Measurements from ENCODE around the gene DTD1.
"Not testable (repeated sequence)": the region's sequence is repeated elsewhere in the genome, so short reads cannot be mapped to it uniquely, and the experiment has no call there.

DTD1 gene

GRCh38 chr20:18742841-18743240, 155.0 kb downstream of the DTD1 start:
- DNase-seq (ENCODE audit: low spot score), result no peak

GRCh38 chr20:18743665-18744440, 156.0 kb downstream of the DTD1 start:
- DNase-seq (ENCODE audit: low spot score), result no peak

- DNase-seq (ENCODE audit: low spot score), result no peak
Observed at GRCh38 chr20:18747090-18747489, 159.2 kb downstream of the DTD1 start.

- peak; percentile 28 for DNase-seq (ENCODE audit: low spot score)
Observed at GRCh38 chr20:18748987-18749386, 161.1 kb downstream of the DTD1 start.

GRCh38 chr20:18749528-18749927, 161.7 kb downstream of the DTD1 start:
- DNase-seq (ENCODE audit: low spot score), result no peak

GRCh38 chr20:18750735-18751134, 162.9 kb downstream of the DTD1 start:
- DNase-seq (ENCODE audit: low spot score), result peak; percentile 24

GRCh38 chr20:18754030-18754652, 166.3 kb downstream of the DTD1 start:
- no peak for DNase-seq (ENCODE audit: low spot score)

- DNase-seq (ENCODE audit: low spot score), result no peak
Observed at GRCh38 chr20:18754653-18755045, 166.8 kb downstream of the DTD1 start.

GRCh38 chr20:18760852-18761251, 173.0 kb downstream of the DTD1 start:
- not testable (repeated sequence) for DNase-seq (ENCODE audit: low spot score)

GRCh38 chr20:18767676-18768075, 179.8 kb downstream of the DTD1 start:
- DNase-seq (ENCODE audit: low spot score), result no peak

- DNase-seq (ENCODE audit: low spot score), result no peak
Observed at GRCh38 chr20:18773566-18773965, 185.7 kb downstream of the DTD1 start.

GRCh38 chr20:18774207-18774606, 186.4 kb downstream of the DTD1 start:
- no peak for DNase-seq (ENCODE audit: low spot score)

GRCh38 chr20:18775633-18776032, 187.8 kb downstream of the DTD1 start:
- DNase-seq (ENCODE audit: low spot score), result no peak

- DNase-seq (ENCODE audit: low spot score), result no peak
Observed at GRCh38 chr20:18778690-18779392, 191.0 kb downstream of the DTD1 start.

GRCh38 chr20:18780385-18781130, 192.7 kb downstream of the DTD1 start:
- DNase-seq (ENCODE audit: low spot score), result no peak

GRCh38 chr20:18781509-18781908, 193.7 kb downstream of the DTD1 start:
- DNase-seq (ENCODE audit: low spot score), result no peak

GRCh38 chr20:18783385-18783959, 195.6 kb downstream of the DTD1 start:
- DNase-seq (ENCODE audit: low spot score), result no peak

- DNase-seq (ENCODE audit: low spot score), result not testable (repeated sequence)
Observed at GRCh38 chr20:18787046-18787445, 199.2 kb downstream of the DTD1 start.

- DNase-seq (ENCODE audit: low spot score), result no peak
Observed at GRCh38 chr20:18788021-18788420, 200.2 kb downstream of the DTD1 start.

- DNase-seq (ENCODE audit: low spot score), result no peak
Observed at GRCh38 chr20:18790787-18791186, 202.9 kb downstream of the DTD1 start.

- peak; percentile 97 for DNase-seq (ENCODE audit: low spot score)
Observed at GRCh38 chr20:18793625-18794427, 206.0 kb downstream of the DTD1 start.

Data from cerebellar cortex (tissue), 1 donor.